ENCODE data around the gene PPARA.

GRCh38 chr22:46123694-46124382 is 26.5 kb upstream of the PPARA start:
- TF ChIP-seq GATA2 (IDR thresholded peaks at IDR 0.05; ENCODE audit: low read depth, low read length) = no peak
- TF ChIP-seq GATA3 (IDR thresholded peaks at IDR 0.05; ENCODE audit: low read depth, low read length) = no peak

All from SH-SY5Y (cell line).